GM12878 (cell line): ENCODE measurements around the gene SPATA3. TPM values are rescaled to one million over a fixed set of nuclear protein-coding genes. Genes with fewer than 3 reads are reported as not detected.

ENCODE experiments used
- ATAC-seq: fragments of 200-7000 bp; cut with Tn5 transposase; 3 replicates; pipeline ENCODE4 v1.9.1; 2020; ENCODE audit warnings: mild to moderate bottlenecking, moderate library complexity
- BruUV-seq: library from RNA; stranded (reverse); fragments of 400-500 nt; replicated peaks from 2 replicates; lab custom pipeline; 2021; lab: Mats Ljungman, UMichigan
- CTCF ChIA-PET: fragments of 300-600 bp; sonication (Branson Sonifier 250); formaldehyde crosslinking; extraction: SDS; loops from one replicate; lab custom pipeline; 2021; ENCODE audit warnings: inconsistent platforms; lab: Yijun Ruan, JAX
- POLR2A ChIA-PET: fragments of 350-600 bp; formaldehyde crosslinking; extraction: SDS; loops from one replicate; lab custom pipeline; 2021; ENCODE audit warnings: inconsistent platforms; lab: Charles Lee
- RAD21 ChIA-PET: fragments of 300-600 bp; sonication (Branson Sonifier 250); formaldehyde crosslinking; loops from one replicate; lab custom pipeline; 2023; ENCODE audit warnings: antibody characterized with exemption; ENCODE audit not compliant: unreplicated experiment; lab: Charles Lee
- SMC1A ChIA-PET: fragments of 300-600 bp; sonication (Branson Sonifier 250); formaldehyde crosslinking; loops from one replicate; lab custom pipeline; 2023; ENCODE audit not compliant: unreplicated experiment, uncharacterized antibody; lab: Charles Lee
- DNase-seq: peaks from one replicate; pipeline ENCODE4 v3.0.0-alpha.2; 2011; ENCODE audit warnings: low read depth, low spot score
- FAIRE-seq: peaks from 3 replicates; lab custom pipeline; 2011; peaks lifted over from hg19 to GRCh38; lab: Jason Lieb, UNC
- H2AFZ ChIP-seq: 2 replicates; pipeline ENCODE4 v1.6.0; 2011; ENCODE audit warnings: low read depth, low read length, control low read depth; ENCODE audit not compliant: control insufficient read depth
- H3K27ac ChIP-seq: 2 replicates; pipeline ENCODE4 v1.5.1; 2011; ENCODE audit warnings: control low read depth; ENCODE audit not compliant: control insufficient read depth, insufficient read depth
- H3K27me3 ChIP-seq, 2 experiments: replicated peaks in 1 of 2; 2 replicates each; pipeline versions ENCODE4 v1.6.0 to v1.6.1; 2011; ENCODE audit warnings: low read length in 1 of 2; ENCODE audit not compliant: control insufficient read depth in 2 of 2, insufficient read depth in 2 of 2
- H3K36me3 ChIP-seq, 2 experiments: 2 replicates each; pipeline ENCODE4 v1.5.1; 2011; ENCODE audit warnings: low read length in 1 of 2; ENCODE audit not compliant: control insufficient read depth in 2 of 2, insufficient read depth in 2 of 2
- H3K4me1 ChIP-seq: 2 replicates; pipeline ENCODE4 v1.6.1; 2011; ENCODE audit warnings: mild to moderate bottlenecking, low read length, moderate library complexity, mixed read lengths; ENCODE audit not compliant: control insufficient read depth, insufficient read depth
- H3K4me2 ChIP-seq: 2 replicates; pipeline ENCODE4 v1.6.0; 2011; ENCODE audit warnings: control low read depth; ENCODE audit not compliant: control insufficient read depth, insufficient read depth
- H3K4me3 ChIP-seq: fragments of 200-600 bp; sonication (generic); 2 replicates; pipeline ENCODE4 v1.5.1; 2016
- H3K79me2 ChIP-seq: 2 replicates; pipeline ENCODE4 v1.6.0; 2011; ENCODE audit warnings: low read length; ENCODE audit not compliant: control insufficient read depth, insufficient read depth
- H3K9ac ChIP-seq: 2 replicates; pipeline ENCODE4 v1.8.0; 2011; ENCODE audit warnings: low read length, control low read depth, mixed read lengths; ENCODE audit not compliant: control insufficient read depth, insufficient read depth
- H3K9me3 ChIP-seq: replicated peaks from 3 replicates; pipeline ENCODE4 v1.5.1; 2011; ENCODE audit warnings: mild to moderate bottlenecking, low read length; ENCODE audit not compliant: control insufficient read depth, insufficient read depth
- H4K20me1 ChIP-seq: 2 replicates; pipeline ENCODE4 v1.6.0; 2011; ENCODE audit not compliant: control insufficient read depth, insufficient read depth
- ATF7 ChIP-seq: fragments of 450-650 bp; IDR thresholded peaks from 2 replicates; pipeline ENCODE4 v1.6.1; 2016; ENCODE audit warnings: low read depth, mild to moderate bottlenecking
- CHD1 ChIP-seq: IDR thresholded peaks from 2 replicates; pipeline ENCODE4 v1.6.1; 2012; ENCODE audit warnings: low read depth, low read length, improper control_type of control experiment
- CHD2 ChIP-seq: IDR thresholded peaks from 2 replicates; pipeline ENCODE4 v1.6.1; 2011; ENCODE audit warnings: low read depth, low read length, improper control_type of control experiment, borderline replicate concordance
- ESRRA ChIP-seq: IDR thresholded peaks from 2 replicates; pipeline ENCODE4 v1.6.1; 2012; ENCODE audit warnings: mild to moderate bottlenecking, low read length, improper control_type of control experiment
- FOXM1 ChIP-seq: IDR thresholded peaks from 2 replicates; pipeline ENCODE4 v1.6.1; 2012; ENCODE audit warnings: low read depth, mild to moderate bottlenecking, inconsistent platforms, low read length, moderate library complexity
- IKZF1 ChIP-seq: fragments of 450-650 bp; conservative IDR thresholded peaks from 2 replicates; pipeline ENCODE4 v1.6.1; 2017; ENCODE audit warnings: antibody characterized with exemption, mild to moderate bottlenecking
- KDM1A ChIP-seq: fragments of 200-600 bp; sonication (generic); IDR thresholded peaks from 2 replicates; pipeline ENCODE4 v1.6.1; 2016; ENCODE audit warnings: borderline replicate concordance
- PML ChIP-seq: IDR thresholded peaks from 2 replicates; pipeline ENCODE4 v1.6.1; 2012; ENCODE audit warnings: low read length, inconsistent platforms
- POLR2A ChIP-seq: IDR thresholded peaks from 2 replicates; pipeline ENCODE4 v1.6.1; 2011; ENCODE audit warnings: low read depth, mild to moderate bottlenecking, low read length
- RAD21 ChIP-seq: IDR thresholded peaks from 2 replicates; pipeline ENCODE4 v1.6.1; 2011; ENCODE audit warnings: mild to moderate bottlenecking, low read depth, low read length, moderate library complexity; ENCODE audit not compliant: insufficient read depth
- RUNX3 ChIP-seq: IDR thresholded peaks from 2 replicates; pipeline ENCODE4 v1.6.1; 2012; ENCODE audit warnings: low read length, inconsistent platforms
- SKIL ChIP-seq: fragments of 450-650 bp; IDR thresholded peaks from 2 replicates; pipeline ENCODE4 v1.6.1; 2017; ENCODE audit warnings: mild to moderate bottlenecking, low read depth, inconsistent platforms; ENCODE audit not compliant: poor library complexity, severe bottlenecking
- SRF ChIP-seq, 2 experiments: IDR thresholded peaks; 2 replicates each; pipeline ENCODE4 v1.6.1; 2011; ENCODE audit warnings: low read depth in 2 of 2, low read length in 2 of 2, mild to moderate bottlenecking in 1 of 2, moderate library complexity in 1 of 2
- TAF1 ChIP-seq: IDR thresholded peaks from 2 replicates; pipeline ENCODE4 v1.6.1; 2011; ENCODE audit warnings: mild to moderate bottlenecking, low read depth, low read length, borderline replicate concordance
- ZNF384 ChIP-seq: IDR thresholded peaks from 2 replicates; pipeline ENCODE4 v1.6.1; 2012; ENCODE audit warnings: low read depth, mild to moderate bottlenecking, low read length, improper control_type of control experiment, borderline replicate concordance
- WGBS: methylation state at CpG from one replicate; pipeline ENCODE4 v1.1.6; 2016; ENCODE audit warnings: low lambda C conversion rate; ENCODE audit not compliant: insufficient replicate concordance, insufficient coverage; ENCODE audit errors: missing lambda C conversion rate; 5-methylcytosine and 5-hydroxymethylcytosine counted together
- in situ Hi-C: fragments of 300-500 bp; cut with MboI; formaldehyde crosslinking; loops from 9 replicates; pipeline ENCODE4 v1.14.3; 2018; ENCODE audit warnings: mixed read lengths
- intact Hi-C: fragments of 100-400 bp; cut with micrococcal nuclease; formaldehyde crosslinking; loops from one replicate; pipeline ENCODE4 v1.14.2; 2022; ENCODE audit not compliant: unreplicated experiment
- polyA plus RNA-seq, 11 experiments: library from polyadenylated mRNA; depleted of rRNA in 4 of 11; unstranded in 6 of 11; stranded (reverse) in 5 of 11; fragments of >200 nt; fragmentation: Nextera tagmentation in 4 of 11; fragmentation: Illumina TruSeq in 1 of 11; extraction: Ambion mirVana in 4 of 11; extraction: Trizol in 1 of 11; gene quantifications; 1 replicate in 1 of 11; 2 replicates in 10 of 11; pipeline versions ENCODE4 v1.2.1 to v1.2.3, GENCODE V29; 2011 to 2016; ENCODE audit warnings: inconsistent platforms in 2 of 11, missing spikeins in 2 of 11, low read depth in 1 of 11
- total RNA-seq, 4 experiments: library from RNA; depleted of rRNA in 3 of 4; stranded (reverse); fragments of >200 nt in 3 of 4; fragmentation: Illumina TruSeq in 1 of 4; extraction: Trizol in 1 of 4; gene quantifications; 2 replicates each; pipeline versions ENCODE4 v1.2.1 to v1.2.3, GENCODE V29; 2013 to 2021
- TF ChIP-seq, protein P1 (sequence below): fragments of 450-650 bp; IDR thresholded peaks from 2 replicates; pipeline ENCODE4 v1.6.1; 2017; ENCODE audit warnings: antibody characterized with exemption, mild to moderate bottlenecking, moderate library complexity

SPATA3 gene
- total and polyA plus RNA-seq, 10 of the 15 experiments (the other 5 are each of a cell fraction or from before 2014, with no cell fraction given): not detected

GRCh38 chr2:230976671-230977171, 19.2 kb upstream of the SPATA3 start:
- intact Hi-C loops: loop anchor here (10.0 kb wide), 1 partner anchor 312 kb away; no protein-coding TSS in a partner anchor
- no peak for FAIRE-seq
- H3K36me3 ChIP-seq: no peaks in the 10 kb centered on the region
- peaks cover 10% of the 10 kb centered on the region for H3K79me2 ChIP-seq
- H3K9me3 ChIP-seq: no peaks in the 10 kb centered on the region
- no peak overlapping the region for H3K4me3 ChIP-seq
- BruUV-seq: TSS peak; percentile 67
- H3K27me3 ChIP-seq: no peaks in the 10 kb centered on the region
- peak overlapping the region; percentile 73 for H3K4me2 ChIP-seq
- peak; percentile 53 for ATAC-seq
- H2AFZ ChIP-seq: peak overlapping the region; percentile 21; the same call in 1 of the 2 replicates
- no peaks in the 10 kb centered on the region for H4K20me1 ChIP-seq
- H3K27ac ChIP-seq: peak overlapping the region; percentile 97
- RAD21 ChIA-PET: interaction anchor here (5.2 to 6.1 kb wide), 2 partner anchors 8 to 27 kb away, joined by 76 to 114 read pairs; no protein-coding TSS in a partner anchor
- POLR2A ChIA-PET: interaction anchor here (0.6 to 3.7 kb wide), 2 partner anchors 29 to 51 kb away, joined by 3 to 32 read pairs; partner anchors contain the start of gene GPR55
- in situ Hi-C loops: no loop called here
- CTCF ChIA-PET: interaction anchor here (0.7 to 4.8 kb wide), 2 partner anchors 9 to 30 kb away, joined by 3 to 71 read pairs; no protein-coding TSS in a partner anchor
- peak overlapping the region; percentile 76 for H3K9ac ChIP-seq
- DNase-seq: no peak
- peaks cover 86% of the 10 kb centered on the region for H3K4me1 ChIP-seq
- SMC1A ChIA-PET: interaction anchor here (1.1 to 16.2 kb wide), 4 partner anchors 7 to 73 kb away, joined by 3 to 266 read pairs (median 98); partner anchors contain the start of gene GPR55
- WGBS: 0% methylated on average over 6 of the region's 6 CpGs
- TF ChIP-seq SRF (IDR thresholded peaks at IDR 0.05; ENCODE audit: low read depth in 2 of 2, low read length in 2 of 2): peak; percentile 92 to 99
- peak; percentile 56 for TF ChIP-seq PML
- TF ChIP-seq KDM1A: no peak
- no peak for TF ChIP-seq ZNF384
- TF ChIP-seq RUNX3: peak; percentile 87
- peak; percentile 14; the same call in 1 of the 2 replicates for TF ChIP-seq FOXM1
- TF ChIP-seq CHD1: no peak
- TF ChIP-seq RAD21: 0 out of 2 replicates have a peak, but pooled peaks have one; percentile 1
- TF ChIP-seq CHD2: 0 out of 2 replicates have a peak, but pooled peaks have one; percentile 39
- TF ChIP-seq TAF1: peak; percentile 88; the same call in 1 of the 2 replicates
- TF ChIP-seq ESRRA: peak; percentile 5; the same call in 1 of the 2 replicates
- TF ChIP-seq SKIL: peak; percentile 64
- TF ChIP-seq IKZF1: 0 out of 2 replicates have a peak, but pooled peaks have one; percentile 40
- TF ChIP-seq, protein P1, sequence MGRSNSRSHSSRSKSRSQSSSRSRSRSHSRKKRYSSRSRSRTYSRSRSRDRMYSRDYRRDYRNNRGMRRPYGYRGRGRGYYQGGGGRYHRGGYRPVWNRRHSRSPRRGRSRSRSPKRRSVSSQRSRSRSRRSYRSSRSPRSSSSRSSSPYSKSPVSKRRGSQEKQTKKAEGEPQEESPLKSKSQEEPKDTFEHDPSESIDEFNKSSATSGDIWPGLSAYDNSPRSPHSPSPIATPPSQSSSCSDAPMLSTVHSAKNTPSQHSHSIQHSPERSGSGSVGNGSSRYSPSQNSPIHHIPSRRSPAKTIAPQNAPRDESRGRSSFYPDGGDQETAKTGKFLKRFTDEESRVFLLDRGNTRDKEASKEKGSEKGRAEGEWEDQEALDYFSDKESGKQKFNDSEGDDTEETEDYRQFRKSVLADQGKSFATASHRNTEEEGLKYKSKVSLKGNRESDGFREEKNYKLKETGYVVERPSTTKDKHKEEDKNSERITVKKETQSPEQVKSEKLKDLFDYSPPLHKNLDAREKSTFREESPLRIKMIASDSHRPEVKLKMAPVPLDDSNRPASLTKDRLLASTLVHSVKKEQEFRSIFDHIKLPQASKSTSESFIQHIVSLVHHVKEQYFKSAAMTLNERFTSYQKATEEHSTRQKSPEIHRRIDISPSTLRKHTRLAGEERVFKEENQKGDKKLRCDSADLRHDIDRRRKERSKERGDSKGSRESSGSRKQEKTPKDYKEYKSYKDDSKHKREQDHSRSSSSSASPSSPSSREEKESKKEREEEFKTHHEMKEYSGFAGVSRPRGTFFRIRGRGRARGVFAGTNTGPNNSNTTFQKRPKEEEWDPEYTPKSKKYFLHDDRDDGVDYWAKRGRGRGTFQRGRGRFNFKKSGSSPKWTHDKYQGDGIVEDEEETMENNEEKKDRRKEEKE: no peak
- peak; percentile 55; the same call in 1 of the 2 replicates for TF ChIP-seq POLR2A
- TF ChIP-seq ATF7: peak; percentile 12; the same call in 1 of the 2 replicates
